Measurements from ENCODE around the gene CPOX. TPM values are rescaled to one million over a fixed set of nuclear protein-coding genes. Genes with fewer than 3 reads are reported as not detected.

CPOX gene
- total RNA-seq, 4 donors from 2014 or later, result 7.6 to 21.4 (median 14.7) TPM

GRCh38 chr3:98612587-98612986 is 19.2 kb upstream of the CPOX start:
- intact Hi-C loops (cut with DNase I), result no loop called here
- H3K36me3 ChIP-seq, result no peaks in the 10 kb centered on the region
- DNase-seq (ENCODE audit: extremely low spot score), result no peak
- H3K27ac ChIP-seq (replicated peaks in 1 of 4), result no peak overlapping the region
- no peaks in the 10 kb centered on the region for H3K4me1 ChIP-seq
- H3K9me3 ChIP-seq, result no peaks in the 10 kb centered on the region
- 79% methylated on average over 5 of the region's 5 CpGs for WGBS
- no peak overlapping the region for H3K4me3 ChIP-seq
- TF ChIP-seq POLR2A (IDR thresholded peaks at IDR 0.05; ENCODE audit: low read depth), result no peak
- TF ChIP-seq POLR2AphosphoS5 (IDR thresholded peaks at IDR 0.05), result no peak
- TF ChIP-seq EP300 (IDR thresholded peaks at IDR 0.05), result no peak
- no peak for TF ChIP-seq CTCF (IDR thresholded peaks at IDR 0.05)
- no peaks in the 10 kb centered on the region for H3K27me3 ChIP-seq

- Histone ChIP-seq H3K4me1 (no peaks in the 10 kb centered on the region), H3K27ac (replicated peaks in 1 of 4) (no peak overlapping the region), H3K27me3 (no peaks in the 10 kb centered on the region), H3K4me3 (no peak overlapping the region), H3K9me3 (no peaks in the 10 kb centered on the region), H3K36me3 (no peaks in the 10 kb centered on the region)
- no peak for TF ChIP-seq CTCF (IDR thresholded peaks at IDR 0.05)
- TF ChIP-seq POLR2A (IDR thresholded peaks at IDR 0.05; ENCODE audit: low read depth), result no peak
- no peak for TF ChIP-seq POLR2AphosphoS5 (IDR thresholded peaks at IDR 0.05)
- TF ChIP-seq EP300 (IDR thresholded peaks at IDR 0.05), result no peak
- 94% methylated on average over 2 of the region's 2 CpGs for WGBS
- intact Hi-C loops (cut with DNase I), result loop anchor here (10.0 kb wide), 1 partner anchor 387 kb away; no protein-coding TSS in a partner anchor
- DNase-seq (ENCODE audit: extremely low spot score), result no peak
These were observed 14.6 kb upstream of the CPOX start for GRCh38 chr3:98608029-98608428.

GRCh38 chr3:98603580-98603979 is 10.2 kb upstream of the CPOX start:
- Histone ChIP-seq H3K9me3 (no peaks in the 10 kb centered on the region), H3K27me3 (no peaks in the 10 kb centered on the region), H3K27ac (replicated peaks in 1 of 4) (no peak overlapping the region), H3K4me1 (no peaks in the 10 kb centered on the region), H3K36me3 (no peaks in the 10 kb centered on the region), H3K4me3 (no peak overlapping the region)
- no peak for DNase-seq (ENCODE audit: extremely low spot score)
- intact Hi-C loops (cut with DNase I), result loop anchor here (5.0 to 10.0 kb wide), 2 partner anchors 209 to 391 kb away; no protein-coding TSS in a partner anchor
- no peak for TF ChIP-seq POLR2A (IDR thresholded peaks at IDR 0.05; ENCODE audit: low read depth)
- no peak for TF ChIP-seq EP300 (IDR thresholded peaks at IDR 0.05)
- TF ChIP-seq CTCF (IDR thresholded peaks at IDR 0.05), result no peak

DNA sequence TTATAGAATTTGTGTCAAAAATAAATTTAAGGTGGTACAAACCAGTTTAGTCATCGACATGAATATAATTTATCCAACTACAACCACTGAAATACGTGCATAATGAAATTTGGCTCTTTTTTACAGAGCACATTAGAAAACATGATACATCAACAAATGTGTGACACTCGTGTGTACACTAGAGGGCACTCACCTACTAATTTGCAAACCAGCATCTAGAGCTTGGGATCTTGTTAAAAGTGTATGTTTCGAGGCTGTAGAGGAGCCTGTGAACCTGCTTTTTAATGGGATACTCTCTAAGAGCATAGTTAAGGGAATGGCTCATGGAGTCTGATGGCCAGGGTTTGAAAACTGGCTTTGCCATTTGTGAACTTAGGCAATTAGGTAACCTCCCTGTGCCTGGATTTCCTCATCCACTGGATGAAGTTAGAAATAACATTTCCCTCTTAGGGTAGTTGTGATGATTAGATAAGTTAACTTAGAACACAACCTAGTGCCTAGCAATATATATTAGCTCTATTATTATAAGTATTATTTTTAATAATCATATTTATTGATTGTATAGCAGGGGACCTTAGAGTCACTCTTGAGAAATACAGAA is 8.8 kb upstream of the CPOX start:
- no peaks in the 10 kb centered on the region for H3K27me3 ChIP-seq
- 4% methylated on average over 4 of the region's 4 CpGs for WGBS
- no peaks in the 10 kb centered on the region for H3K9me3 ChIP-seq
- TF ChIP-seq CTCF (IDR thresholded peaks at IDR 0.05), result peak; percentile 46 to 67 (median 51)
- no peak for TF ChIP-seq POLR2A (IDR thresholded peaks at IDR 0.05; ENCODE audit: low read depth)
- H3K4me1 ChIP-seq, result no peaks in the 10 kb centered on the region
- no peak for DNase-seq (ENCODE audit: extremely low spot score)
- no peak overlapping the region for H3K27ac ChIP-seq (replicated peaks in 1 of 4)
- intact Hi-C loops (cut with DNase I), result loop anchor here (5.0 to 10.0 kb wide), 2 partner anchors 210 to 393 kb away; no protein-coding TSS in a partner anchor
- H3K36me3 ChIP-seq, result no peaks in the 10 kb centered on the region
- no peak overlapping the region for H3K4me3 ChIP-seq

GRCh38 chr3:98601180-98601579 is 7.8 kb upstream of the CPOX start:
- no peak for TF ChIP-seq EP300 (IDR thresholded peaks at IDR 0.05)
- TF ChIP-seq POLR2A (IDR thresholded peaks at IDR 0.05; ENCODE audit: low read depth), result no peak
- TF ChIP-seq POLR2AphosphoS5 (IDR thresholded peaks at IDR 0.05), result no peak
- no peak for TF ChIP-seq CTCF (IDR thresholded peaks at IDR 0.05)
- Histone ChIP-seq H3K27me3 (no peaks in the 10 kb centered on the region), H3K4me3 (no peak overlapping the region), H3K9me3 (no peaks in the 10 kb centered on the region), H3K4me1 (no peaks in the 10 kb centered on the region), H3K27ac (replicated peaks in 1 of 4) (no peak overlapping the region), H3K36me3 (no peaks in the 10 kb centered on the region)
- intact Hi-C loops (cut with DNase I), result loop anchor here (5.0 to 10.0 kb wide), 2 partner anchors 211 to 394 kb away; no protein-coding TSS in a partner anchor
- DNase-seq (ENCODE audit: extremely low spot score), result no peak
- 75% methylated on average over 2 of the region's 2 CpGs for WGBS
